A549 (cell line): Measurements from ENCODE around the gene DDX54. TPM values are rescaled to one million over a fixed set of nuclear protein-coding genes. Genes with fewer than 3 reads are reported as not detected.

Experiments used
- ATAC-seq, 2 experiments: fragments of 200-7000 bp in 1 of 2; fragments of >200 bp in 1 of 2; cut with Nextera tagmentation in 1 of 2; cut with Tn5 transposase in 1 of 2; 3 replicates each; pipeline versions ENCODE4 v1.8.0 to v1.9.1; 2018 to 2020; ENCODE audit warnings: mild to moderate bottlenecking in 1 of 2, moderate library complexity in 1 of 2
- CTCF ChIA-PET: fragments of 300-600 bp; sonication (Branson Sonifier 250); formaldehyde crosslinking; extraction: SDS; loops from one replicate; lab custom pipeline; 2021; ENCODE audit warnings: antibody characterized with exemption, inconsistent platforms; lab: Yijun Ruan, JAX
- POLR2A ChIA-PET: fragments of 350-600 bp; formaldehyde crosslinking; extraction: SDS; loops from one replicate; lab custom pipeline; 2021; ENCODE audit warnings: antibody characterized with exemption, inconsistent platforms; lab: Yijun Ruan, JAX
- DNase-seq, 2 experiments: peaks; one replicate each; pipeline versions ENCODE4 v3.0.0 to v3.0.0-alpha.2; 2011 to 2016; ENCODE audit warnings: low read depth in 1 of 2, low spot score in 1 of 2
- FAIRE-seq: peaks from 2 replicates; lab custom pipeline; 2011; peaks lifted over from hg19 to GRCh38; lab: Jason Lieb, UNC
- H3K27ac ChIP-seq, 2 experiments: fragments of >200 bp; sonication (Bioruptor Twin); formaldehyde crosslinking; 3 replicates each; pipeline ENCODE4 v1.5.1; 2016 to 2017
- H3K4me1 ChIP-seq: fragments of >200 bp; sonication (Bioruptor Twin); formaldehyde crosslinking; 3 replicates; pipeline ENCODE4 v1.6.1; 2016
- H3K4me2 ChIP-seq: fragments of >200 bp; sonication (Bioruptor Twin); formaldehyde crosslinking; 3 replicates; pipeline ENCODE4 v1.6.1; 2016
- H3K4me3 ChIP-seq: fragments of >200 bp; sonication (Bioruptor Twin); formaldehyde crosslinking; 3 replicates; pipeline ENCODE4 v1.5.1; 2016
- H3K9me3 ChIP-seq: fragments of >200 bp; sonication (Bioruptor Twin); formaldehyde crosslinking; 3 replicates; pipeline ENCODE4 v1.6.1; 2016
- ATOH8 ChIP-seq: fragments of 250-450 bp; sonication (Bioruptor Pico); IDR thresholded peaks from 2 replicates; pipeline ENCODE4 v1.5.0; 2020; ENCODE audit warnings: low read depth, mild to moderate bottlenecking, moderate library complexity
- CBX8 ChIP-seq: fragments of 200-600 bp; sonication (generic); IDR thresholded peaks from 2 replicates; pipeline ENCODE4 v1.6.1; 2016
- CHD2 ChIP-seq: fragments of 150-350 bp; IDR thresholded peaks from 2 replicates; pipeline ENCODE4 v1.6.1; 2014; ENCODE audit warnings: low read length; ENCODE audit not compliant: partially characterized antibody
- FOSB ChIP-seq: fragments of 250-450 bp; sonication (Bioruptor Pico); IDR thresholded peaks from 2 replicates; pipeline ENCODE4 v1.5.0; 2020; ENCODE audit warnings: mild to moderate bottlenecking, moderate library complexity
- FOSL2 ChIP-seq, 2 experiments: fragments of 450-650 bp in 1 of 2; fragments of >200 bp in 1 of 2; sonication (Bioruptor Twin) in 1 of 2; formaldehyde crosslinking; IDR thresholded peaks; 2 replicates each; pipeline versions ENCODE4 v1.5.0 to v1.6.1; 2016 to 2020; ENCODE audit warnings: mild to moderate bottlenecking in 1 of 2, moderate library complexity in 1 of 2
- HES2 ChIP-seq: fragments of >200 bp; sonication (Bioruptor Twin); formaldehyde crosslinking; IDR thresholded peaks from 2 replicates; pipeline ENCODE4 v1.6.1; 2016
- JUNB ChIP-seq: fragments of >200 bp; sonication (Bioruptor Twin); formaldehyde crosslinking; IDR thresholded peaks from 2 replicates; pipeline ENCODE4 v1.6.1; 2016
- MYC ChIP-seq: IDR thresholded peaks from 2 replicates; pipeline ENCODE4 v1.6.1; 2012; ENCODE audit warnings: mild to moderate bottlenecking, inconsistent platforms, low read length, improper control_type of control experiment, borderline replicate concordance
- POLR2A ChIP-seq: IDR thresholded peaks from 2 replicates; pipeline ENCODE4 v1.6.1; 2012; ENCODE audit warnings: mild to moderate bottlenecking, low read length
- SREBF2 ChIP-seq: fragments of 450-650 bp; IDR thresholded peaks from 2 replicates; pipeline ENCODE4 v1.6.1; 2014; ENCODE audit warnings: mild to moderate bottlenecking, moderate library complexity
- ZC3H11A ChIP-seq: fragments of 450-650 bp; IDR thresholded peaks from 2 replicates; pipeline ENCODE4 v1.6.1; 2014; ENCODE audit warnings: antibody characterized with exemption, mild to moderate bottlenecking
- ZNF302 ChIP-seq: fragments of 250-450 bp; sonication (Bioruptor Pico); IDR thresholded peaks from 2 replicates; pipeline ENCODE4 v1.9.0; 2021; ENCODE audit warnings: inconsistent platforms, mild to moderate bottlenecking, moderate library complexity
- WGBS: methylation state at CpG from one replicate; pipeline ENCODE4 v1.1.6; 2017; ENCODE audit errors: missing lambda C conversion rate; 5-methylcytosine and 5-hydroxymethylcytosine counted together
- polyA plus RNA-seq, 4 experiments: library from polyadenylated mRNA; depleted of rRNA in 3 of 4; stranded (reverse); fragments of >200 nt; fragmentation: RNase III in 1 of 4; extraction: RNeasy Plus Mini Kit Qiagen cat#74134 plus additional on column Dnase treatment in 1 of 4; gene quantifications; 2 replicates in 3 of 4; 3 replicates in 1 of 4; pipeline ENCODE4 v1.2.3, GENCODE V29; 2011 to 2017
- TF ChIP-seq, protein P1 (sequence below): fragments of 450-650 bp; IDR thresholded peaks from 2 replicates; pipeline ENCODE4 v1.6.1; 2014; ENCODE audit warnings: antibody characterized with exemption
- TF ChIP-seq, protein P2 (sequence below): fragments of 250-450 bp; sonication (Bioruptor Pico); IDR thresholded peaks from 2 replicates; pipeline ENCODE4 v1.5.0; 2021; ENCODE audit warnings: mild to moderate bottlenecking, moderate library complexity, borderline replicate concordance

The DDX54 gene
- polyA plus RNA-seq, 2 of the 4 experiments (the other 2 are of a cell fraction): 62.4 to 64.5 TPM

- H3K4me2 ChIP-seq: no peak overlapping the region
- CTCF ChIA-PET: interaction anchor here (0.7 to 1.4 kb wide), 3 partner anchors 9 to 134 kb away, joined by 3 to 4 read pairs (median 3); no protein-coding TSS in a partner anchor
- no peak for FAIRE-seq
- POLR2A ChIA-PET: no interaction called here
- no peak for DNase-seq
- 88% methylated on average over 3 of the region's 3 CpGs for WGBS
- no peak for TF ChIP-seq JUNB
- no peak for TF ChIP-seq MYC
- TF ChIP-seq, protein P1, sequence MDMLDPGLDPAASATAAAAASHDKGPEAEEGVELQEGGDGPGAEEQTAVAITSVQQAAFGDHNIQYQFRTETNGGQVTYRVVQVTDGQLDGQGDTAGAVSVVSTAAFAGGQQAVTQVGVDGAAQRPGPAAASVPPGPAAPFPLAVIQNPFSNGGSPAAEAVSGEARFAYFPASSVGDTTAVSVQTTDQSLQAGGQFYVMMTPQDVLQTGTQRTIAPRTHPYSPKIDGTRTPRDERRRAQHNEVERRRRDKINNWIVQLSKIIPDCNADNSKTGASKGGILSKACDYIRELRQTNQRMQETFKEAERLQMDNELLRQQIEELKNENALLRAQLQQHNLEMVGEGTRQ: no peak
- no peak for TF ChIP-seq ZC3H11A
- TF ChIP-seq POLR2A: no peak
- peaks cover 8% of the 10 kb centered on the region; the same call in 2 of the 3 replicates for H3K9me3 ChIP-seq
- H3K4me1 ChIP-seq: peaks cover 17% of the 10 kb centered on the region
- ATAC-seq: no peak
- no peak overlapping the region for H3K4me3 ChIP-seq
- H3K27ac ChIP-seq: no peak overlapping the region
Observed at GRCh38 chr12:113181975-113182374, 3.3 kb downstream of the DDX54 start.

- WGBS: 59% methylated on average over 4 of the region's 4 CpGs
- Histone ChIP-seq H3K4me3 (no peak overlapping the region), H3K27ac (no peak overlapping the region)
- POLR2A ChIA-PET: interaction anchor here (0.5 kb wide), 1 partner anchor 14 kb away, joined by 5 read pairs; no protein-coding TSS in a partner anchor
- FAIRE-seq: no peak
- TF ChIP-seq CBX8 (no peak), SREBF2 (no peak), FOSL2 (IDR thresholded peaks at IDR 0.05) (no peak), FOSL2 (CRISPR knock-in tag; IDR thresholded peaks at IDR 0.05) (peak; percentile 47)
- TF ChIP-seq, all 56 proteins: peak for 1
- Histone ChIP-seq H3K9me3 (peaks cover 11% of the 10 kb centered on the region; the same call in 2 of the 3 replicates), H3K4me1 (peaks cover 9% of the 10 kb centered on the region; the same call in 1 of the 3 replicates), H3K4me2 (no peak overlapping the region)
- ATAC-seq (no peak), DNase-seq (no peak)
- CTCF ChIA-PET: interaction anchor here (1.2 to 3.7 kb wide), 4 partner anchors 13 to 131 kb away, joined by 3 to 18 read pairs (median 4); no protein-coding TSS in a partner anchor
Observed at GRCh38 chr12:113180333-113180732, 4.9 kb downstream of the DDX54 start.

DNA sequence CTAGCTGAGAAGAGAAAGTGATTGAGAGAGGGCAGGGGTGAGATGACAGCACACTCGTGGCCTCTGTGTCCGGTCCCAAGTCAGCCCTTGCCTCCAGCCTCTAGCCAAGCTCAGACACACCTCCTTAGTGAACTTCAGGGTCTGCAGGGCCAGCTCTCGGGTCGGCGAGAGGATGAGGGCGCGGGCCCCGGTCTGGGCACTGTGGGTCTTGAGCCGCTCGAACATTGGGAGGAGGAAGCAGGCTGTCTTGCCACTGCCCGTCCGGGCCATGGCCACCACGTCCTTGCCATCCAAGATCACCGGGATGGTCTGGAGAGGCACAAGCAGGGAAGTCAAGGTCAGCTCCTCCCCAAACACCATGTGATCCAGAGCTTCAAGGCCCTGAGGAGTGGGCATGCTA lies 6.3 kb downstream of the DDX54 start:
- ChIA-PET CTCF (interaction anchor here (0.8 to 3.7 kb wide), 9 partner anchors 11 to 261 kb away, joined by 3 to 18 read pairs (median 3); no protein-coding TSS in a partner anchor), POLR2A (no interaction called here)
- no peak for DNase-seq
- no peak for ATAC-seq
- H3K9me3 ChIP-seq: peaks cover 11% of the 10 kb centered on the region; the same call in 2 of the 3 replicates
- 98% methylated on average over 14 of the region's 14 CpGs for WGBS
- no peak overlapping the region for H3K4me2 ChIP-seq
- peaks cover 8% of the 10 kb centered on the region; the same call in 1 of the 3 replicates for H3K4me1 ChIP-seq
- no peak for FAIRE-seq
- no peak overlapping the region for H3K27ac ChIP-seq
- TF ChIP-seq, protein P2, sequence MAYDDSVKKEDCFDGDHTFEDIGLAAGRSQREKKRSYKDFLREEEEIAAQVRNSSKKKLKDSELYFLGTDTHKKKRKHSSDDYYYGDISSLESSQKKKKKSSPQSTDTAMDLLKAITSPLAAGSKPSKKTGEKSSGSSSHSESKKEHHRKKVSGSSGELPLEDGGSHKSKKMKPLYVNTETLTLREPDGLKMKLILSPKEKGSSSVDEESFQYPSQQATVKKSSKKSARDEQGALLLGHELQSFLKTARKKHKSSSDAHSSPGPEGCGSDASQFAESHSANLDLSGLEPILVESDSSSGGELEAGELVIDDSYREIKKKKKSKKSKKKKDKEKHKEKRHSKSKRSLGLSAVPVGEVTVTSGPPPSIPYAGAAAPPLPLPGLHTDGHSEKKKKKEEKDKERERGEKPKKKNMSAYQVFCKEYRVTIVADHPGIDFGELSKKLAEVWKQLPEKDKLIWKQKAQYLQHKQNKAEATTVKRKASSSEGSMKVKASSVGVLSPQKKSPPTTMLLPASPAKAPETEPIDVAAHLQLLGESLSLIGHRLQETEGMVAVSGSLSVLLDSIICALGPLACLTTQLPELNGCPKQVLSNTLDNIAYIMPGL (CRISPR knock-in tag): no peak
- TF ChIP-seq FOSB (CRISPR knock-in tag) (no peak), MYC (no peak), ATOH8 (CRISPR knock-in tag) (no peak), CHD2 (no peak), HES2 (no peak), ZNF302 (no peak)
- no peak overlapping the region for H3K4me3 ChIP-seq
